Stomach (tissue), 9 donors: ENCODE results near the gene SEMA4C. TPM values are rescaled to one million over a fixed set of nuclear protein-coding genes. Genes with fewer than 3 reads are reported as not detected.

ENCODE experiments used
- DNase-seq, 2 donors: peaks; one replicate each; pipeline versions ENCODE4 v3.0.0 to v3.0.0-alpha.2; 2013 to 2019
- H3K27ac ChIP-seq, 5 donors: fragments of 200-600 bp in 4 of 5; sonication (generic) in 4 of 5; one replicate each; pipeline ENCODE4 v1.5.1; 2013 to 2019; ENCODE audit warnings: mild to moderate bottlenecking in 1 of 5, moderate library complexity in 1 of 5
- H3K27me3 ChIP-seq, 3 donors: fragments of 200-600 bp; sonication (generic); one replicate each; pipeline ENCODE4 v1.5.1; 2017 to 2019; ENCODE audit warnings: mixed run types in 1 of 3
- H3K36me3 ChIP-seq, 4 donors: fragments of 200-600 bp; sonication (generic); 1 replicate in 3 of 4; 2 replicates in 1 of 4; pipeline ENCODE4 v1.5.1; 2016 to 2019
- H3K4me1 ChIP-seq, 4 donors: fragments of 200-600 bp; sonication (generic); one replicate each; pipeline ENCODE4 v1.5.1; 2016 to 2019
- H3K4me3 ChIP-seq, 4 donors: fragments of 200-600 bp; sonication (generic) in 3 of 4; one replicate each; pipeline ENCODE4 v1.5.1; 2016 to 2019; ENCODE audit warnings: mild to moderate bottlenecking in 1 of 4
- H3K9me3 ChIP-seq, 4 donors: fragments of 200-600 bp; sonication (generic); one replicate each; pipeline ENCODE4 v1.5.1; 2016 to 2019
- EP300 ChIP-seq: sonication (generic); formaldehyde crosslinking; IDR thresholded peaks from one replicate; pipeline ENCODE4 v1.6.1; 2017; ENCODE audit warnings: antibody characterized with exemption
- POLR2A ChIP-seq, 4 donors: fragments of 450-650 bp; IDR thresholded peaks; one replicate each; pipeline ENCODE4 v1.6.1; 2016; ENCODE audit warnings: antibody characterized with exemption in 4 of 4, control low read depth in 2 of 4, mild to moderate bottlenecking in 1 of 4, moderate library complexity in 1 of 4
- POLR2AphosphoS5 ChIP-seq, 3 donors: sonication (generic); formaldehyde crosslinking; IDR thresholded peaks; one replicate each; pipeline ENCODE4 v1.6.1; 2016; ENCODE audit warnings: antibody characterized with exemption in 3 of 3
- WGBS, 5 donors: extraction: QIAGEN DNeasy Blood & Tissue Kit in 3 of 5; methylation state at CpG; one replicate each; pipeline versions ENCODE4 v1.1.5 to v1.1.7; 2013 to 2018; 5-methylcytosine and 5-hydroxymethylcytosine counted together
- intact Hi-C: fragments of 100-400 bp; cut with DNase I; formaldehyde crosslinking; loops from one replicate; pipeline ENCODE4 v1.15.1; 2023; ENCODE audit warnings: low total_unique reads
- polyA plus RNA-seq, 3 donors: library from polyadenylated mRNA; stranded (reverse); fragments of 200-250 nt; gene quantifications; one replicate each; pipeline ENCODE4 v1.2.3, GENCODE V29; 2013
- total RNA-seq, 5 donors: library from RNA; depleted of rRNA; stranded (reverse); fragments of >200 nt; gene quantifications; one replicate each; pipeline versions ENCODE4 v1.1.0 to v1.2.3, GENCODE V29; 2014 to 2016
- TF ChIP-seq, protein P1 (sequence below), 7 experiments: fragments of 450-650 bp in 4 of 7; fragments of 200-600 bp in 3 of 7; sonication (generic) in 3 of 7; IDR thresholded peaks; one replicate each; pipeline ENCODE4 v1.5.1; 2016 to 2019; ENCODE audit warnings: antibody characterized with exemption in 7 of 7, control low read depth in 2 of 7, mild to moderate bottlenecking in 1 of 7
- donor health status: healthy with polysubstance abuse.
- donor health status: Bipolar disorder and iron deficiency.
- donor health status: healthy.

SEMA4C gene
- total and polyA plus RNA-seq, 8 donors, result 5.7 to 78.8 (median 18.0) TPM

DNA sequence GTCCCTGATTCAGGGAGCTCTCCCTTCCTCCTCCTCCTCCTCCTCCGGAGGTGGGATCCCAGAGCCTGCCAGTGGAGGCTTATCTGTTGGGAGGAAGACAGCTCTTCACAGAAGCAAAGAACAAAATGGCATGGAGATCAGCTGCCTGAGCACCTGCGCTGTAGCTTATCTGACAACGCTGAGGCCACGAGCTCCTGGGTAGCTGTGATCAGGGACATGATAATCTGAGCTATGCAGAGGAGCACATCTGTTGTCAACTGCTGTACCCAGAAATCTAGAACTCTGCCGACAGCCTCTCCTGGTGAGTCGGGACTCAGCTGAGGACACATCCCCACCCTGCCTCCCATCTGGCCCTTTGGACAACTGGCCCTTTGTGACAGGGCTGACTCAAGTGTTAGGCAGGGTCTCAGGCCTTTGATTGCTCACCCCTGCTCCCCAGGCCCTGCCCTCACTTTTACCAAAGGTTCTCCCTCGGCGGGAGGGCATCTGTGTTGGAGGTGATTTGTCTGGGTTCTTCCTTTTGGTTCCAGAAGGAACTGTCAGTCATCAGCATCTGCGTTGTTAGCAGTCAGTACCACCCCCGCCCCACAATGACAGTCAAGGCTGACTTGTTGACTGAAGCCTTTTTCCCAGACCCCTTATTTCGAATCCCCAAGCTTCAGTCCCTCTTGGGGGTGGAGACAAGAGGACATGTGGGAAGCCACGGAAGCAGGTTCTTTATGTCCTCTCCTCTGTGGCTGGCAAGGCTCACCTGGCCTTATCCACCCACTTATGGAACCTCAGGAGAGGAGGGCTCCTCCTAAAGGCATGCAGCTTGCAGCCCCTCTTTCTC is 59.7 kb downstream of the SEMA4C start:
- Histone ChIP-seq H3K4me3 (no peak overlapping the region), H3K9me3 (no peaks in the 10 kb centered on the region), H3K27ac (no peak overlapping the region), H3K27me3 (no peaks in the 10 kb centered on the region), H3K36me3 (peaks cover 0 to 38% (median 31%) of the 10 kb centered on the region in 4 donors), H3K4me1 (peaks cover 2 to 16% (median 8%) of the 10 kb centered on the region in 4 donors)
- intact Hi-C loops, result no loop called here
- WGBS, 5 donors, result 81 to 88% (median 84%) methylated on average over 11 to 12 of the region's 12 CpGs
- DNase-seq, result no peak
- TF ChIP-seq, protein P1, sequence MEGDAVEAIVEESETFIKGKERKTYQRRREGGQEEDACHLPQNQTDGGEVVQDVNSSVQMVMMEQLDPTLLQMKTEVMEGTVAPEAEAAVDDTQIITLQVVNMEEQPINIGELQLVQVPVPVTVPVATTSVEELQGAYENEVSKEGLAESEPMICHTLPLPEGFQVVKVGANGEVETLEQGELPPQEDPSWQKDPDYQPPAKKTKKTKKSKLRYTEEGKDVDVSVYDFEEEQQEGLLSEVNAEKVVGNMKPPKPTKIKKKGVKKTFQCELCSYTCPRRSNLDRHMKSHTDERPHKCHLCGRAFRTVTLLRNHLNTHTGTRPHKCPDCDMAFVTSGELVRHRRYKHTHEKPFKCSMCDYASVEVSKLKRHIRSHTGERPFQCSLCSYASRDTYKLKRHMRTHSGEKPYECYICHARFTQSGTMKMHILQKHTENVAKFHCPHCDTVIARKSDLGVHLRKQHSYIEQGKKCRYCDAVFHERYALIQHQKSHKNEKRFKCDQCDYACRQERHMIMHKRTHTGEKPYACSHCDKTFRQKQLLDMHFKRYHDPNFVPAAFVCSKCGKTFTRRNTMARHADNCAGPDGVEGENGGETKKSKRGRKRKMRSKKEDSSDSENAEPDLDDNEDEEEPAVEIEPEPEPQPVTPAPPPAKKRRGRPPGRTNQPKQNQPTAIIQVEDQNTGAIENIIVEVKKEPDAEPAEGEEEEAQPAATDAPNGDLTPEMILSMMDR (IDR thresholded peaks at IDR 0.05), result no peak
- no peak for TF ChIP-seq POLR2AphosphoS5 (IDR thresholded peaks at IDR 0.05)
- no peak for TF ChIP-seq POLR2A (IDR thresholded peaks at IDR 0.05)
- no peak for TF ChIP-seq EP300

Other genes with a start within 250 kb of the SEMA4C start
- 100 to 1,000 TPM in 2 of 5 donors, 10 to 100 TPM in 3; 30.1 to 139 (median 57.2) TPM for gene KANSL3, start 231.8 kb downstream of the SEMA4C start, total RNA-seq
- gene KANSL3, start 231.8 kb downstream of the SEMA4C start, polyA plus RNA-seq, result 10 to 100 TPM; 13.6 to 15.0 (median 14.6) TPM
- gene FER1L5, start 227.3 kb downstream of the SEMA4C start, total RNA-seq, result under 1 TPM in 1 of 5 donors, not detected in 4; 0.73 TPM
- under 1 TPM in 2 of 3 donors, not detected in 1; 0.03 to 0.06 TPM for gene FER1L5, start 227.3 kb downstream of the SEMA4C start, polyA plus RNA-seq
- 10 to 100 TPM in 2 of 5 donors, 1 to 10 TPM in 3; 1.4 to 17.1 (median 7.0) TPM for gene LMAN2L, start 130.0 kb downstream of the SEMA4C start, total RNA-seq
- gene LMAN2L, start 130.0 kb downstream of the SEMA4C start, polyA plus RNA-seq, result 10 to 100 TPM in 1 of 3 donors, 1 to 10 TPM in 2; 1.4 to 11.4 (median 4.7) TPM
- gene CNNM4, start 109.2 kb downstream of the SEMA4C start, total RNA-seq, result 10 to 100 TPM in 1 of 5 donors, 1 to 10 TPM in 4; 1.2 to 26.6 (median 5.1) TPM
- 1 to 10 TPM; 1.4 to 2.8 (median 2.1) TPM for gene CNNM4, start 109.2 kb downstream of the SEMA4C start, polyA plus RNA-seq
- gene CNNM3, start 53.8 kb downstream of the SEMA4C start, total RNA-seq, result 100 to 1,000 TPM in 1 of 5 donors, 10 to 100 TPM in 3, 1 to 10 TPM in 1; 6.2 to 107 (median 23.3) TPM
- 1 to 10 TPM; 4.6 to 8.4 (median 6.3) TPM for gene CNNM3, start 53.8 kb downstream of the SEMA4C start, polyA plus RNA-seq
- gene ANKRD23, start 26.1 kb downstream of the SEMA4C start, total RNA-seq, result 1 to 10 TPM in 4 of 5 donors, not detected in 1; 1.3 to 3.6 (median 2.0) TPM
- gene ANKRD23, start 26.1 kb downstream of the SEMA4C start, polyA plus RNA-seq, result 1 to 10 TPM in 2 of 3 donors, under 1 TPM in 1; 1.00 to 2.9 (median 2.4) TPM
- gene ANKRD39, start 12.1 kb downstream of the SEMA4C start, total RNA-seq, result 10 to 100 TPM in 3 of 5 donors, 1 to 10 TPM in 2; 2.8 to 32.1 (median 11.3) TPM
- gene ANKRD39, start 12.1 kb downstream of the SEMA4C start, polyA plus RNA-seq, result 10 to 100 TPM; 11.5 to 18.0 (median 14.1) TPM
- gene FAM178B, start 116.5 kb upstream of the SEMA4C start, total RNA-seq, result not detected
- gene FAM178B, start 116.5 kb upstream of the SEMA4C start, polyA plus RNA-seq, result under 1 TPM in 1 of 3 donors, not detected in 2; 0.65 TPM
- 10 to 100 TPM in 2 of 5 donors, 1 to 10 TPM in 2, not detected in 1; 3.5 to 17.8 (median 10.9) TPM for gene FAHD2B, start 224.8 kb upstream of the SEMA4C start, total RNA-seq
- 10 to 100 TPM; 17.9 to 30.4 (median 19.2) TPM for gene FAHD2B, start 224.8 kb upstream of the SEMA4C start, polyA plus RNA-seq
- gene ANKRD36, start 243.1 kb upstream of the SEMA4C start, total RNA-seq, result 100 to 1,000 TPM in 1 of 5 donors, 10 to 100 TPM in 4; 37.9 to 100 (median 60.1) TPM
- 1 to 10 TPM; 1.1 to 2.3 (median 1.4) TPM for gene ANKRD36, start 243.1 kb upstream of the SEMA4C start, polyA plus RNA-seq